ENCODE data around the gene WDR72. TPM values are rescaled to one million over a fixed set of nuclear protein-coding genes. Genes with fewer than 3 reads are reported as not detected.

WDR72 gene
- total RNA-seq, 1 experiment from 2014 or later: not detected

DNA sequence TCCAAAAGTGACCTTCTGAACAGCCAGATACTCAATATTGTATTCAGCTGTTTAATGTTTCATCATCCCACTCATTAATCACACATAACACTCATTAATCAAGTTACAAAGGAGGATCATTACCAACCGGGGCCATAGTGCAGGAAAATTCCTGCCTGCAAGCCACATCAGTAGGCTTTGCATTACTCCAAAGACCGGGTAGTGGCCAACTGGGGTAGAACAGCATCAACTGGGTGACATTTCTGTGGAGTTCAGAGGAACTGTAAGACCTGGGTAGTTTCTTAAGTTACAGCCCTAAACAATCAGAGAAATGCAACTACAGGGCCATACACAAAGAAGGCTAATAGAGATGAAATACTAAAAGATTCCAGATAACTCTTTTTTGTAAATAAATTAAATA is 253.1 kb downstream of the WDR72 start:
- TF ChIP-seq, protein P1, sequence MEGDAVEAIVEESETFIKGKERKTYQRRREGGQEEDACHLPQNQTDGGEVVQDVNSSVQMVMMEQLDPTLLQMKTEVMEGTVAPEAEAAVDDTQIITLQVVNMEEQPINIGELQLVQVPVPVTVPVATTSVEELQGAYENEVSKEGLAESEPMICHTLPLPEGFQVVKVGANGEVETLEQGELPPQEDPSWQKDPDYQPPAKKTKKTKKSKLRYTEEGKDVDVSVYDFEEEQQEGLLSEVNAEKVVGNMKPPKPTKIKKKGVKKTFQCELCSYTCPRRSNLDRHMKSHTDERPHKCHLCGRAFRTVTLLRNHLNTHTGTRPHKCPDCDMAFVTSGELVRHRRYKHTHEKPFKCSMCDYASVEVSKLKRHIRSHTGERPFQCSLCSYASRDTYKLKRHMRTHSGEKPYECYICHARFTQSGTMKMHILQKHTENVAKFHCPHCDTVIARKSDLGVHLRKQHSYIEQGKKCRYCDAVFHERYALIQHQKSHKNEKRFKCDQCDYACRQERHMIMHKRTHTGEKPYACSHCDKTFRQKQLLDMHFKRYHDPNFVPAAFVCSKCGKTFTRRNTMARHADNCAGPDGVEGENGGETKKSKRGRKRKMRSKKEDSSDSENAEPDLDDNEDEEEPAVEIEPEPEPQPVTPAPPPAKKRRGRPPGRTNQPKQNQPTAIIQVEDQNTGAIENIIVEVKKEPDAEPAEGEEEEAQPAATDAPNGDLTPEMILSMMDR (IDR thresholded peaks at IDR 0.05; ENCODE audit: unreplicated experiment): no peak
- no peak for DNase-seq (ENCODE audit: unreplicated experiment)
- Mint-ChIP-seq H3K9me3 (ENCODE audit: unreplicated experiment) (peaks cover 24% of the 10 kb centered on the region), H3K27ac (ENCODE audit: low read depth, unreplicated experiment) (no peak overlapping the region), H3K27me3 (ENCODE audit: insufficient read depth, unreplicated experiment) (peaks cover 5% of the 10 kb centered on the region), H3K4me1 (ENCODE audit: insufficient read depth, unreplicated experiment) (no peaks in the 10 kb centered on the region), H3K36me3 (ENCODE audit: insufficient read depth, unreplicated experiment) (no peaks in the 10 kb centered on the region), H3K4me3 (ENCODE audit: unreplicated experiment) (no peak overlapping the region)
- ChIA-PET POLR2A (no interaction called here), CTCF (no interaction called here)
- no TSS peak for BruUV-seq (replicated peaks)
- intact Hi-C loops (cut with micrococcal nuclease): no loop called here

DNA sequence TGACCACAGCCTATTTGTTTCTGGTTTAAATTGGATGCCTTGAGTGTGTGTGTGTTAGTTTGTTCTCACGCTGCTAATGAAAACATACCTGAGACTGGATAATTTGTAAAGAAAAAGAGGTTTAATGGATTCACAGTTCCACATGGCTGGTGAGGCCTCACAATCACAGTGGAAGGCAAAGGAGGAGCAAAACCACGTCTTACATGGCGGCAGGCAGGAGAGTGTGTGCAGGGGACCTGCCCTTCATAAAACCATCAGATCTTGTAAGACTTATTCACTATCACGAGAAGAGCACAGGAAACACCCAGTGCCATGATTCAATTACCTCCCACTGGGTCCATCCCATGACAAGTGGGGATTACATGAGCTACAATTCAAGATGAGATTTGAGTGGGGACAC is 260.5 kb downstream of the WDR72 start:
- intact Hi-C loops (cut with micrococcal nuclease): no loop called here
- H3K9me3 Mint-ChIP-seq (ENCODE audit: unreplicated experiment): peaks cover 12% of the 10 kb centered on the region
- no peaks in the 10 kb centered on the region for H3K4me1 Mint-ChIP-seq (ENCODE audit: insufficient read depth, unreplicated experiment)
- H3K27me3 Mint-ChIP-seq (ENCODE audit: insufficient read depth, unreplicated experiment): no peaks in the 10 kb centered on the region
- H3K36me3 Mint-ChIP-seq (ENCODE audit: insufficient read depth, unreplicated experiment): no peaks in the 10 kb centered on the region
- no peak overlapping the region for H3K27ac Mint-ChIP-seq (ENCODE audit: low read depth, unreplicated experiment)
- ChIA-PET CTCF (no interaction called here), POLR2A (no interaction called here)
- TF ChIP-seq, protein P1 (IDR thresholded peaks at IDR 0.05; ENCODE audit: unreplicated experiment): no peak
- no TSS peak for BruUV-seq (replicated peaks)
- no peak for DNase-seq (ENCODE audit: unreplicated experiment)
- H3K4me3 Mint-ChIP-seq (ENCODE audit: unreplicated experiment): no peak overlapping the region

- no peaks in the 10 kb centered on the region for H3K36me3 Mint-ChIP-seq (ENCODE audit: insufficient read depth, unreplicated experiment)
- intact Hi-C loops (cut with micrococcal nuclease): no loop called here
Observed at GRCh38 chr15:53490341-53490740, 269.1 kb downstream of the WDR72 start.

DNA sequence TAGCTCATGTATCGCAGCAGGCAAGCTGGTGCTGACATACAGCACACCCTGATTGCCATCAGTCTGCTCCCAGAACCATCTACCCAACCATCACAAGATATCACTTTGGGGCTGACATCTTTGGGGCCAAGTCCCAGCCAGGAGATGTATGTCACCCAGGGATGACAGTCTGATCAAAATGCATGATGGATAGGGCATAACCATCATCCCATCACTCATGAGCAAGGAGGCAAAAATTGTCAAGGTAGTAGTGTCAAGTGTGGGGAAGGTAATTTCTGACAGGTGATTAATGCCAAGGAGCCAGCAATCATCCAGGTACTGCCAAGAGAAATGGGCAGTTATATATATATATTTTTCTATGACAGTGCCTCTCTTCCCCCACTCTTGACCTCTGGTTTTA is 277.4 kb downstream of the WDR72 start:
- no peak overlapping the region for H3K4me3 Mint-ChIP-seq (ENCODE audit: unreplicated experiment)

More at GRCh38 chr15:53490341-53490740, 269.1 kb downstream of the WDR72 start:
- Mint-ChIP-seq H3K4me3 (ENCODE audit: unreplicated experiment) (no peak overlapping the region), H3K9me3 (ENCODE audit: unreplicated experiment) (peaks cover 7% of the 10 kb centered on the region), H3K27ac (ENCODE audit: low read depth, unreplicated experiment) (no peak overlapping the region), H3K27me3 (ENCODE audit: insufficient read depth, unreplicated experiment) (no peaks in the 10 kb centered on the region), H3K4me1 (ENCODE audit: insufficient read depth, unreplicated experiment) (no peaks in the 10 kb centered on the region)
- TF ChIP-seq, protein P1 (IDR thresholded peaks at IDR 0.05; ENCODE audit: unreplicated experiment): no peak
- DNase-seq (ENCODE audit: unreplicated experiment): no peak
- POLR2A ChIA-PET: no interaction called here
- CTCF ChIA-PET: no interaction called here
- BruUV-seq (replicated peaks): no TSS peak

More for the DNA sequence above, 277.4 kb downstream of the WDR72 start:
- intact Hi-C loops (cut with micrococcal nuclease): no loop called here
- no peaks in the 10 kb centered on the region for H3K4me1 Mint-ChIP-seq (ENCODE audit: insufficient read depth, unreplicated experiment)
- no peaks in the 10 kb centered on the region for H3K27me3 Mint-ChIP-seq (ENCODE audit: insufficient read depth, unreplicated experiment)
- TF ChIP-seq, protein P1 (IDR thresholded peaks at IDR 0.05; ENCODE audit: unreplicated experiment): no peak
- DNase-seq (ENCODE audit: unreplicated experiment): no peak
- peaks cover 21% of the 10 kb centered on the region for H3K9me3 Mint-ChIP-seq (ENCODE audit: unreplicated experiment)
- ChIA-PET POLR2A (no interaction called here), CTCF (no interaction called here)
- no peaks in the 10 kb centered on the region for H3K36me3 Mint-ChIP-seq (ENCODE audit: insufficient read depth, unreplicated experiment)
- no peak overlapping the region for H3K27ac Mint-ChIP-seq (ENCODE audit: low read depth, unreplicated experiment)
- BruUV-seq (replicated peaks): no TSS peak

All from MCF 10A (cell line).